ENCODE measurements around the gene ZNF101.

GRCh38 chr19:19672816-19673215 is 4.2 kb downstream of the ZNF101 start:
- TF ChIP-seq POLR2AphosphoS5 (IDR thresholded peaks at IDR 0.05) (no peak), CTCF (IDR thresholded peaks at IDR 0.05) (no peak), EP300 (IDR thresholded peaks at IDR 0.05) (no peak), POLR2A (IDR thresholded peaks at IDR 0.05) (no peak)

Data from suprapubic skin (tissue), 4 donors.